ENCODE measurements around the gene FBXL7.
A peak's percentile ranks its signal among the peaks of the same experiment; 100 is the strongest.

The FBXL7 gene

GRCh38 chr5:15595929-15596328 is 95.9 kb downstream of the FBXL7 start:
- no peak for TF ChIP-seq CTCF (IDR thresholded peaks at IDR 0.05; ENCODE audit: low read depth, low read length)
- no peak for TF ChIP-seq EZH2phosphoT487 (IDR thresholded peaks at IDR 0.05; ENCODE audit: low read depth)
- Histone ChIP-seq H4K20me1 (ENCODE audit: insufficient read depth, low read length) (no peaks in the 10 kb centered on the region), H3K4me1 (ENCODE audit: low read length) (no peaks in the 10 kb centered on the region), H3K9me3 (ENCODE audit: insufficient read depth, low read length) (no peaks in the 10 kb centered on the region), H3K36me3 (replicated peaks; ENCODE audit: low read depth, low read length) (no peaks in the 10 kb centered on the region), H3K4me3 (ENCODE audit: low read length) (no peak overlapping the region), H3K9ac (ENCODE audit: low read length) (no peak overlapping the region), H3K27me3 (ENCODE audit: low read depth, low read length) (no peaks in the 10 kb centered on the region), H3K4me2 (ENCODE audit: low read length) (no peak overlapping the region), H2AFZ (ENCODE audit: low read depth, low read length) (no peak overlapping the region), H3K79me2 (ENCODE audit: low read length) (no peaks in the 10 kb centered on the region), H3K27ac (ENCODE audit: low read length) (no peak overlapping the region)

- no peak for TF ChIP-seq EZH2phosphoT487 (IDR thresholded peaks at IDR 0.05; ENCODE audit: low read depth)
- no peak for TF ChIP-seq CTCF (IDR thresholded peaks at IDR 0.05; ENCODE audit: low read depth, low read length)
- H3K9ac ChIP-seq (ENCODE audit: low read length) = no peak overlapping the region
- H4K20me1 ChIP-seq (ENCODE audit: insufficient read depth, low read length) = no peaks in the 10 kb centered on the region
These were observed 97.0 kb downstream of the FBXL7 start for GRCh38 chr5:15596936-15597335.

DNA sequence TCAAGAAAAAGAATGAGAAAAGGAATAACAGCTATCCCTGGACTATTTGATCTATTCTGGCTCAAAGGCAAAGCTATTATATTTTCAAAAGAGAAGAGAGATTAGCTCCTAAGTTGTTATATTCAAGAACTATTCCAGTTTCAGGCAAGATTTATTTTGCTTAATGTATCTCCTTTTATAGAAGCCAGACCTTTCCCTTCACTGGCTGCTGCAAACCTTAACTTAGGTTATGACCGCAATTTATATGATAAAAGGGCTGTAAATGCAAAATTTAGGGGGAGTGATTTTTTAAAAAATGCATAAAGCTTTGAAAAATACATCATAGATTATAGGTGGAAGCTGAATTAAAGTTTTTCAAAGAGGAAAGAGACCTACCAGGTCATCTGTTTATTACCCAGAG is 97.8 kb downstream of the FBXL7 start:
- Histone ChIP-seq H2AFZ (ENCODE audit: low read depth, low read length) (no peak overlapping the region), H3K79me2 (ENCODE audit: low read length) (no peaks in the 10 kb centered on the region), H3K4me2 (ENCODE audit: low read length) (no peak overlapping the region), H3K4me3 (ENCODE audit: low read length) (no peak overlapping the region), H3K27ac (ENCODE audit: low read length) (no peak overlapping the region), H3K36me3 (replicated peaks; ENCODE audit: low read depth, low read length) (no peaks in the 10 kb centered on the region), H3K9ac (ENCODE audit: low read length) (no peak overlapping the region), H3K27me3 (ENCODE audit: low read depth, low read length) (no peaks in the 10 kb centered on the region), H3K9me3 (ENCODE audit: insufficient read depth, low read length) (no peaks in the 10 kb centered on the region), H3K4me1 (ENCODE audit: low read length) (no peaks in the 10 kb centered on the region), H4K20me1 (ENCODE audit: insufficient read depth, low read length) (no peaks in the 10 kb centered on the region)
- no peak for TF ChIP-seq CTCF (IDR thresholded peaks at IDR 0.05; ENCODE audit: low read depth, low read length)

More at GRCh38 chr5:15596936-15597335, 97.0 kb downstream of the FBXL7 start:
- Histone ChIP-seq H3K9me3 (ENCODE audit: insufficient read depth, low read length) (no peaks in the 10 kb centered on the region), H3K27me3 (ENCODE audit: low read depth, low read length) (no peaks in the 10 kb centered on the region), H3K79me2 (ENCODE audit: low read length) (no peaks in the 10 kb centered on the region), H2AFZ (ENCODE audit: low read depth, low read length) (no peak overlapping the region), H3K27ac (ENCODE audit: low read length) (no peak overlapping the region), H3K4me3 (ENCODE audit: low read length) (no peak overlapping the region), H3K4me1 (ENCODE audit: low read length) (no peaks in the 10 kb centered on the region), H3K4me2 (ENCODE audit: low read length) (no peak overlapping the region), H3K36me3 (replicated peaks; ENCODE audit: low read depth, low read length) (no peaks in the 10 kb centered on the region)

- Histone ChIP-seq H3K27me3 (ENCODE audit: low read depth, low read length) (no peaks in the 10 kb centered on the region), H2AFZ (ENCODE audit: low read depth, low read length) (no peak overlapping the region), H3K4me3 (ENCODE audit: low read length) (no peak overlapping the region), H3K9ac (ENCODE audit: low read length) (no peak overlapping the region), H3K27ac (ENCODE audit: low read length) (no peak overlapping the region), H3K36me3 (replicated peaks; ENCODE audit: low read depth, low read length) (no peaks in the 10 kb centered on the region), H3K4me2 (ENCODE audit: low read length) (no peak overlapping the region), H3K4me1 (ENCODE audit: low read length) (no peaks in the 10 kb centered on the region), H3K79me2 (ENCODE audit: low read length) (no peaks in the 10 kb centered on the region), H4K20me1 (ENCODE audit: insufficient read depth, low read length) (no peaks in the 10 kb centered on the region), H3K9me3 (ENCODE audit: insufficient read depth, low read length) (no peaks in the 10 kb centered on the region)
- peak; percentile 34 for TF ChIP-seq CTCF (IDR thresholded peaks at IDR 0.05; ENCODE audit: low read depth, low read length)
- no peak for TF ChIP-seq EZH2phosphoT487 (IDR thresholded peaks at IDR 0.05; ENCODE audit: low read depth)
These were observed 98.4 kb downstream of the FBXL7 start for GRCh38 chr5:15598294-15598902.

Measured in OCI-LY3 (cell line).